Calu3 (cell line): ENCODE results near the gene NELL1. TPM values are rescaled to one million over a fixed set of nuclear protein-coding genes. Genes with fewer than 3 reads are reported as not detected.

ENCODE experiments used
- BruUV-seq: library from RNA; stranded (reverse); fragments of 400-500 nt; replicated peaks from 2 replicates; lab custom pipeline; 2021; lab: Mats Ljungman, UMichigan
- CTCF ChIA-PET: fragments of 300-600 bp; sonication (Branson Sonifier 250); formaldehyde crosslinking; loops from one replicate; lab custom pipeline; 2022; ENCODE audit warnings: antibody characterized with exemption; lab: Charles Lee
- DNase-seq: peaks from one replicate; pipeline ENCODE4 v3.0.0; 2022
- H3K27ac Mint-ChIP-seq: one replicate; pipeline ENCODE4 v1.8.0; 2022; ENCODE audit warnings: mixed read lengths; ENCODE audit not compliant: unreplicated experiment
- H3K27me3 Mint-ChIP-seq: one replicate; pipeline ENCODE4 v1.8.0; 2022; ENCODE audit warnings: mixed read lengths; ENCODE audit not compliant: unreplicated experiment
- H3K36me3 Mint-ChIP-seq: one replicate; pipeline ENCODE4 v1.8.0; 2022; ENCODE audit warnings: mild to moderate bottlenecking, moderate library complexity, mixed read lengths; ENCODE audit not compliant: insufficient read depth, unreplicated experiment
- H3K4me1 Mint-ChIP-seq: one replicate; pipeline ENCODE4 v1.8.0; 2022; ENCODE audit warnings: mild to moderate bottlenecking, low read depth, mixed read lengths; ENCODE audit not compliant: unreplicated experiment
- H3K4me3 Mint-ChIP-seq: one replicate; pipeline ENCODE4 v1.8.0; 2022; ENCODE audit warnings: mild to moderate bottlenecking, low read depth, moderate library complexity, mixed read lengths; ENCODE audit not compliant: unreplicated experiment
- H3K9me3 Mint-ChIP-seq: one replicate; pipeline ENCODE4 v1.8.0; 2022; ENCODE audit warnings: low read depth, mixed read lengths; ENCODE audit not compliant: unreplicated experiment
- intact Hi-C: fragments of 100-400 bp; cut with micrococcal nuclease; formaldehyde crosslinking; loops from one replicate; pipeline ENCODE4 v1.10.0; 2022; ENCODE audit not compliant: unreplicated experiment
- total RNA-seq: library from RNA; stranded (reverse); gene quantifications from 2 replicates; pipeline ENCODE4 v1.2.3, GENCODE V29; 2022
- TF ChIP-seq, protein P1 (sequence below): fragments of 200-600 bp; IDR thresholded peaks from one replicate; pipeline ENCODE4 v1.8.0; 2022; ENCODE audit warnings: antibody characterized with exemption; ENCODE audit not compliant: unreplicated experiment

Gene NELL1
- total RNA-seq, 1 experiment from 2014 or later: not detected

DNA sequence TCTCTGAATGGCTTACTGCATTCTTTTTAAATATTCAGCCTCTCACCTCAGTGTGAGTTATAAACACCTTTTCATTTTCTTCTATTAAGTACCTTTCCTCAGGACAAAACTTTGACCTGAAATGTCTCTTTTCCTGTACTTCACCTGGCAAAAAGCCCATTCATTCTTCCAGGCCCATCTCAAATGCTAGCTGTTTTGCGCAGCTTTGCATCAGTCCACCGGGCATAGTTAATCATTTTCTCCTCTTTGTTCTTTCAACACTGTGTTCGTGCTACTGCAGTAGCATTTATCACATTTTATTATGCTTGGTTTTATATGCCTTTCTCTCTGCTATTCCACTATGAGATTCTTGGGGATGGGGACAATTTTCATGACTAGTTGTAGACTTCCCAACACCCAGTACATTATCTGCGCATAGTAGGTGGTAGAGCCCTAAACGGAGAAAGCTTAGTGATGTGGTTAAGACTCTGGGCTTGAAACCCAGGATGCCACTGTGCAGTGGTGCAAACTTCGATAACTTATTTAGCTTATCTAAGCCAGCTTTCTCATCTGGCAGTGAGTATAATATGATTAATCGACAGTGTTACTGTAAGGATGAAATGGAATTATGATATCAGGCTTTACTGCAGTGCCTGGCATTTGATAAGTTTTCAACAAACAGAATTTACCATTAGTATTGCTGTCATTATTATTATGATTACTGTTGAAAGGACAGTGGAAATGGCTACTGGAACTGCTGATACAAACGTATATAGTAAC lies 695.7 kb downstream of the NELL1 start:
- no peak overlapping the region for H3K4me3 Mint-ChIP-seq
- no peaks in the 10 kb centered on the region for H3K36me3 Mint-ChIP-seq
- no peaks in the 10 kb centered on the region for H3K27me3 Mint-ChIP-seq
- H3K9me3 Mint-ChIP-seq: no peaks in the 10 kb centered on the region
- BruUV-seq: no TSS peak
- no peaks in the 10 kb centered on the region for H3K4me1 Mint-ChIP-seq
- no peak overlapping the region for H3K27ac Mint-ChIP-seq
- intact Hi-C loops: no loop called here
- DNase-seq: no peak
- CTCF ChIA-PET: no interaction called here
- TF ChIP-seq, protein P1, sequence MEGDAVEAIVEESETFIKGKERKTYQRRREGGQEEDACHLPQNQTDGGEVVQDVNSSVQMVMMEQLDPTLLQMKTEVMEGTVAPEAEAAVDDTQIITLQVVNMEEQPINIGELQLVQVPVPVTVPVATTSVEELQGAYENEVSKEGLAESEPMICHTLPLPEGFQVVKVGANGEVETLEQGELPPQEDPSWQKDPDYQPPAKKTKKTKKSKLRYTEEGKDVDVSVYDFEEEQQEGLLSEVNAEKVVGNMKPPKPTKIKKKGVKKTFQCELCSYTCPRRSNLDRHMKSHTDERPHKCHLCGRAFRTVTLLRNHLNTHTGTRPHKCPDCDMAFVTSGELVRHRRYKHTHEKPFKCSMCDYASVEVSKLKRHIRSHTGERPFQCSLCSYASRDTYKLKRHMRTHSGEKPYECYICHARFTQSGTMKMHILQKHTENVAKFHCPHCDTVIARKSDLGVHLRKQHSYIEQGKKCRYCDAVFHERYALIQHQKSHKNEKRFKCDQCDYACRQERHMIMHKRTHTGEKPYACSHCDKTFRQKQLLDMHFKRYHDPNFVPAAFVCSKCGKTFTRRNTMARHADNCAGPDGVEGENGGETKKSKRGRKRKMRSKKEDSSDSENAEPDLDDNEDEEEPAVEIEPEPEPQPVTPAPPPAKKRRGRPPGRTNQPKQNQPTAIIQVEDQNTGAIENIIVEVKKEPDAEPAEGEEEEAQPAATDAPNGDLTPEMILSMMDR: no peak

DNA sequence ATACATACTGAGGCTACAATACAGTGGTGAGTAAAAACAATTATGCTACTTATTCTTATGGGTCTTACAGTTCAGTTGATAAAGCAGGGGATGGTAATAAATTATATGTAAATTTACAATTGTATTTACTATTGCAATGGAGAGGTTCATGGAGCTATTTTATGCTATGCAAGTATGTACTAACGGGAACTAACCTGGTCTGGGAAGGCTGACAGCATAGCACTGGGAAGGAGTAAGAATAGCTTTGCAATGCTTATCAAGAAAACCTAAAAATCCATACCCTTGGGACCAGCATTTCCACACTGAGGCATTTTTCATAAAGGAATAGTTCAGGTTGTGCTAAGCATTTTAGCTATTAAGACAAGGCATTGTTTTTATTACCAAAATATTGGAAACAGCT lies 700.6 kb downstream of the NELL1 start:
- Mint-ChIP-seq H3K36me3 (no peaks in the 10 kb centered on the region), H3K27ac (no peak overlapping the region), H3K27me3 (no peaks in the 10 kb centered on the region), H3K4me1 (no peaks in the 10 kb centered on the region), H3K4me3 (no peak overlapping the region), H3K9me3 (no peaks in the 10 kb centered on the region)
- BruUV-seq: no TSS peak
- TF ChIP-seq, protein P1: no peak
- intact Hi-C loops: no loop called here
- CTCF ChIA-PET: no interaction called here
- DNase-seq: no peak

DNA sequence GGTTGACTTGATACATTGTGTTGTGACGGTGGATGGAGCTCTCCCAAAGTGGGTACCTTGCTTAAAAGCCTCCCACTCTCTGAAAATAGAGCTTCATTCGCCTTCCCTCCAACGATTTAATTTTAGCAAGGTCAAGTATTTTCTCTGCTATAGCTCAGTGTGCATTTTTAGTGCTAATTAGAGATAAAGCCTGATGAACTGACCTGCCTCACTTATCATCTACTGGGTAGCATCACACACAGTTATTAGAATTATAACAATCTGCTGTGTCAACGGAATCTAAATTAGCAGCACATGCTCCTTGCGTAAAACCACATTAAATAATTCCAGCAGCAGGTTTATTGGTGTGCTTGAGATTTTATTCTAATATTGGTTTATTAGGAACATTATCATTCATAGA lies 701.7 kb downstream of the NELL1 start:
- Mint-ChIP-seq H3K4me3 (no peak overlapping the region), H3K27me3 (no peaks in the 10 kb centered on the region), H3K4me1 (no peaks in the 10 kb centered on the region), H3K27ac (no peak overlapping the region), H3K9me3 (no peaks in the 10 kb centered on the region), H3K36me3 (no peaks in the 10 kb centered on the region)
- intact Hi-C loops: no loop called here
- CTCF ChIA-PET: no interaction called here
- TF ChIP-seq, protein P1: no peak
- no peak for DNase-seq
- BruUV-seq: no TSS peak

DNA sequence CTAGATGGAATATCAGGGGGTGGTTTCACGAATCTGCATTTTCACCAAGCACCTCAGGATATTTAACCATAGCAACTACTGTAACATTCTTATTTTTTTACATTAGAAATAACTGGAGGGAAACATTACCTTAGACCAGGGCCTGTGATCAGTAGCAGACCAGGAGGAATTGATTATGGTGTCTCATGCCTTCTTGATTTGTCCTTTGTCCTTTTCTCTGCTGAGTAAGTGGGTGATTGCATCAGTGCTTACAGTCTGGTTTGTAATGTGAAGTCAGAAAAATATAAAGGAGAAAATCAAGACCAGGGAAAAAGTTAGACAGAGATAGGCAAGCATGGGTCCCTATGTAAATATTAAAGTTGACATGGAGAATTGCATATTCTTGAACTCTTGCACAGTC lies 703.3 kb downstream of the NELL1 start:
- DNase-seq: no peak
- H3K27ac Mint-ChIP-seq: no peak overlapping the region
- CTCF ChIA-PET: no interaction called here
- H3K4me3 Mint-ChIP-seq: no peak overlapping the region
- H3K36me3 Mint-ChIP-seq: no peaks in the 10 kb centered on the region
- H3K9me3 Mint-ChIP-seq: no peaks in the 10 kb centered on the region
- H3K4me1 Mint-ChIP-seq: no peaks in the 10 kb centered on the region
- TF ChIP-seq, protein P1: no peak
- no peaks in the 10 kb centered on the region for H3K27me3 Mint-ChIP-seq
- BruUV-seq: no TSS peak
- intact Hi-C loops: no loop called here
